K562 (cell line): ENCODE results near the gene PHF1. TPM values are rescaled to one million over a fixed set of nuclear protein-coding genes. Genes with fewer than 3 reads are reported as not detected.
A peak's percentile ranks its signal among the peaks of the same experiment; 100 is the strongest.

Experiments
- ATAC-seq: fragments of 200-7000 bp; cut with Tn5 transposase; 3 replicates; pipeline ENCODE4 v1.9.1; 2020; ENCODE audit warnings: moderate library complexity
- BruUV-seq: library from RNA; stranded (reverse); fragments of 400-500 nt; replicated peaks from 2 replicates; lab custom pipeline; 2021; lab: Mats Ljungman, UMichigan
- CTCF ChIA-PET: fragments of 300-600 bp; formaldehyde crosslinking; extraction: SDS; loops from one replicate; lab custom pipeline; 2021; ENCODE audit warnings: low intra/inter-chr PET ratio; lab: Yijun Ruan, JAX
- POLR2A ChIA-PET: fragments of 300-600, 350-650 bp; sonication (Branson Sonifier 250); formaldehyde crosslinking; extraction: SDS; loops from one replicate; lab custom pipeline; 2021; ENCODE audit warnings: antibody characterized with exemption, inconsistent platforms; lab: Yijun Ruan, JAX
- DNase-seq, 4 experiments: peaks; one replicate each; pipeline versions ENCODE4 v3.0.0 to v3.0.0-alpha.2; 2011 to 2018; ENCODE audit warnings: low spot score in 3 of 4, mixed read lengths in 3 of 4; ENCODE audit errors: extremely low read depth in 1 of 4
- FAIRE-seq: peaks from 2 replicates; lab custom pipeline; 2011; peaks lifted over from hg19 to GRCh38; lab: Jason Lieb, UNC
- H2AFZ ChIP-seq: 2 replicates; pipeline ENCODE4 v1.6.0; 2011; ENCODE audit warnings: low read depth, low read length, control low read depth, inconsistent platforms
- H3K27ac ChIP-seq: fragments of 200-600 bp; 3 replicates; pipeline ENCODE4 v1.8.0; 2011; ENCODE audit warnings: low read depth, mild to moderate bottlenecking, control low read depth, inconsistent platforms, low read length, moderate library complexity, mixed read lengths; ENCODE audit errors: extremely low read depth
- H3K27me3 ChIP-seq, 2 experiments: fragments of 300-600 bp in 1 of 2; 2 replicates in 1 of 2; 3 replicates in 1 of 2; pipeline versions ENCODE4 v1.6.0 to v1.8.0; 2011; ENCODE audit warnings: inconsistent platforms in 2 of 2, low read length in 2 of 2, mild to moderate bottlenecking in 1 of 2, mixed read lengths in 1 of 2, moderate library complexity in 1 of 2; ENCODE audit not compliant: control insufficient read depth in 2 of 2, insufficient read depth in 2 of 2
- H3K36me3 ChIP-seq: fragments of 300-600 bp; 3 replicates; pipeline ENCODE4 v1.8.0; 2011; ENCODE audit warnings: mild to moderate bottlenecking, low read length, inconsistent platforms; ENCODE audit not compliant: control insufficient read depth, insufficient read depth
- H3K4me1 ChIP-seq, 2 experiments: fragments of 200-600 bp in 1 of 2; replicated peaks in 1 of 2; 2 replicates in 1 of 2; 3 replicates in 1 of 2; pipeline versions ENCODE4 v1.5.1 to v1.8.0; 2011; ENCODE audit warnings: inconsistent platforms in 2 of 2, low read length in 2 of 2, mild to moderate bottlenecking in 1 of 2, mixed read lengths in 1 of 2, moderate library complexity in 1 of 2; ENCODE audit not compliant: control insufficient read depth in 2 of 2, insufficient read depth in 2 of 2
- H3K4me2 ChIP-seq: 2 replicates; pipeline ENCODE4 v1.6.1; 2011; ENCODE audit warnings: low read length, control low read depth, inconsistent platforms, mixed read lengths; ENCODE audit not compliant: insufficient read depth
- H3K4me3 ChIP-seq: fragments of 200-600 bp; sonication (generic), shearing (Covaris generic); 2 replicates; pipeline ENCODE4 v1.5.1; 2016; ENCODE audit warnings: control low read depth, inconsistent platforms
- H3K79me2 ChIP-seq: fragments of 200-600 bp; 3 replicates; pipeline ENCODE4 v1.8.0; 2011; ENCODE audit warnings: low read length, inconsistent platforms; ENCODE audit not compliant: control insufficient read depth, insufficient read depth
- H3K9ac ChIP-seq, 2 experiments: 2 replicates each; pipeline versions ENCODE4 v1.6.0 to v1.6.1; 2011; ENCODE audit warnings: low read depth in 2 of 2, low read length in 2 of 2, control low read depth in 1 of 2, inconsistent platforms in 1 of 2, mild to moderate bottlenecking in 1 of 2, mixed read lengths in 1 of 2; ENCODE audit not compliant: insufficient read depth in 1 of 2
- H3K9me1 ChIP-seq: one replicate; pipeline ENCODE4 v1.6.0; 2011; ENCODE audit warnings: inconsistent platforms, mild to moderate bottlenecking, low read length, moderate library complexity; ENCODE audit not compliant: control insufficient read depth, insufficient read depth
- H3K9me3 ChIP-seq: replicated peaks from 2 replicates; pipeline ENCODE4 v1.5.1; 2011; ENCODE audit warnings: low read depth, low read length, inconsistent platforms; ENCODE audit not compliant: control insufficient read depth, insufficient read depth
- H4K20me1 ChIP-seq: replicated peaks from 2 replicates; pipeline ENCODE4 v1.6.1; 2011; ENCODE audit warnings: low read length, inconsistent platforms, mixed read lengths; ENCODE audit not compliant: control insufficient read depth, insufficient read depth
- MAFG ChIP-seq: fragments of 450-650 bp; conservative IDR thresholded peaks from 2 replicates; pipeline ENCODE4 v1.6.1; 2016; ENCODE audit warnings: missing genetic modification characterization, missing compliant biosample characterization
- MAFK ChIP-seq: IDR thresholded peaks from 2 replicates; pipeline ENCODE4 v1.6.1; 2011; ENCODE audit warnings: low read length, improper control_type of control experiment
- NFIC ChIP-seq: fragments of 450-650 bp; IDR thresholded peaks from 2 replicates; pipeline ENCODE4 v1.6.1; 2017; ENCODE audit warnings: mild to moderate bottlenecking, inconsistent platforms
- POLR2AphosphoS2 ChIP-seq: IDR thresholded peaks from 2 replicates; pipeline ENCODE4 v1.6.1; 2012; ENCODE audit warnings: low read length, improper control_type of control experiment
- POLR2AphosphoS5 ChIP-seq: IDR thresholded peaks from 2 replicates; pipeline ENCODE4 v1.6.1; 2011; ENCODE audit warnings: mild to moderate bottlenecking, low read depth, low read length, moderate library complexity; ENCODE audit not compliant: control insufficient read depth, insufficient read depth
- RAD21 ChIP-seq, 2 experiments: fragments of 250-450 bp in 1 of 2; fragments of 450-650 bp in 1 of 2; sonication (Bioruptor Pico) in 1 of 2; formaldehyde crosslinking in 1 of 2; IDR thresholded peaks in 1 of 2; conservative IDR thresholded peaks in 1 of 2; 2 replicates each; pipeline versions ENCODE4 v1.4.0 to v1.8.0; 2020 to 2022; ENCODE audit warnings: mild to moderate bottlenecking in 2 of 2, moderate library complexity in 1 of 2
- RCOR1 ChIP-seq, 2 experiments: IDR thresholded peaks; 2 replicates each; pipeline ENCODE4 v1.6.1; 2012; ENCODE audit warnings: low read depth in 2 of 2, low read length in 2 of 2, borderline replicate concordance in 1 of 2, improper control_type of control experiment in 1 of 2
- ZBED1 ChIP-seq: IDR thresholded peaks from 2 replicates; pipeline ENCODE4 v1.6.1; 2014
- ZNF316 ChIP-seq: fragments of 450-650 bp; IDR thresholded peaks from 2 replicates; pipeline ENCODE4 v1.6.1; 2016
- WGBS: fragments of 100-300 bp; shearing (Covaris generic); methylation state at CpG from one replicate; pipeline ENCODE4 v1.1.6; 2016; ENCODE audit warnings: low coverage, mixed read lengths; ENCODE audit not compliant: insufficient coverage; ENCODE audit errors: missing lambda C conversion rate; 5-methylcytosine and 5-hydroxymethylcytosine counted together
- in situ Hi-C: fragments of 300-500 bp; cut with MboI; formaldehyde crosslinking; loops from 4 replicates; pipeline ENCODE4 v1.15.0; 2018; ENCODE audit warnings: inconsistent platforms, mixed read lengths
- intact Hi-C: fragments of 100-400 bp; cut with micrococcal nuclease; formaldehyde crosslinking; loops from 2 replicates; pipeline ENCODE4 v1.14.2; 2022
- polyA plus RNA-seq, 8 experiments: library from polyadenylated mRNA; depleted of rRNA in 4 of 8; stranded (reverse) in 5 of 8; unstranded in 3 of 8; fragments of >200 nt; fragmentation: Nextera tagmentation in 2 of 8; fragmentation: Illumina TruSeq in 1 of 8; extraction: Ambion mirVana in 2 of 8; extraction: Trizol in 1 of 8; gene quantifications; 2 replicates each; pipeline versions ENCODE4 v1.2.1 to v1.2.3, GENCODE V29; 2011 to 2014; ENCODE audit warnings: inconsistent platforms in 1 of 8, missing spikeins in 1 of 8
- total RNA-seq, 7 experiments: library from RNA; depleted of rRNA in 6 of 7; stranded (reverse); fragments of >200 nt in 6 of 7; fragmentation: Illumina TruSeq in 2 of 7; extraction: Trizol in 2 of 7; gene quantifications; 2 replicates each; pipeline versions ENCODE4 v1.2.1 to v1.2.3, GENCODE V29; 2011 to 2021; ENCODE audit warnings: low replicate concordance in 1 of 7
- TF ChIP-seq, protein P1 (sequence below): sonication (generic); formaldehyde crosslinking; IDR thresholded peaks from 2 replicates; pipeline ENCODE4 v1.8.0; 2022; ENCODE audit warnings: mild to moderate bottlenecking, missing genetic modification reagents
- TF ChIP-seq, protein P2 (sequence below), 2 experiments: fragments of 200-800 bp in 1 of 2; sonication (Bioruptor generic) in 1 of 2; sonication (generic) in 1 of 2; formaldehyde crosslinking in 1 of 2; IDR thresholded peaks in 1 of 2; conservative IDR thresholded peaks in 1 of 2; 2 replicates each; pipeline versions ENCODE4 v1.5.0 to v1.6.1; 2016 to 2020; ENCODE audit warnings: missing compliant biosample characterization in 1 of 2, missing genetic modification characterization in 1 of 2, missing genetic modification reagents in 1 of 2
- TF ChIP-seq, protein P3 (sequence below), 2 experiments: fragments of 450-650 bp; conservative IDR thresholded peaks; 2 replicates each; pipeline ENCODE4 v1.6.1; 2017; ENCODE audit warnings: mild to moderate bottlenecking in 2 of 2, moderate library complexity in 2 of 2

PHF1 gene
- total and polyA plus RNA-seq, 9 of the 15 experiments (the other 6 are each of a cell fraction or from before 2014, with no cell fraction given) = 3.7 to 64.2 (median 33.7) TPM

DNA sequence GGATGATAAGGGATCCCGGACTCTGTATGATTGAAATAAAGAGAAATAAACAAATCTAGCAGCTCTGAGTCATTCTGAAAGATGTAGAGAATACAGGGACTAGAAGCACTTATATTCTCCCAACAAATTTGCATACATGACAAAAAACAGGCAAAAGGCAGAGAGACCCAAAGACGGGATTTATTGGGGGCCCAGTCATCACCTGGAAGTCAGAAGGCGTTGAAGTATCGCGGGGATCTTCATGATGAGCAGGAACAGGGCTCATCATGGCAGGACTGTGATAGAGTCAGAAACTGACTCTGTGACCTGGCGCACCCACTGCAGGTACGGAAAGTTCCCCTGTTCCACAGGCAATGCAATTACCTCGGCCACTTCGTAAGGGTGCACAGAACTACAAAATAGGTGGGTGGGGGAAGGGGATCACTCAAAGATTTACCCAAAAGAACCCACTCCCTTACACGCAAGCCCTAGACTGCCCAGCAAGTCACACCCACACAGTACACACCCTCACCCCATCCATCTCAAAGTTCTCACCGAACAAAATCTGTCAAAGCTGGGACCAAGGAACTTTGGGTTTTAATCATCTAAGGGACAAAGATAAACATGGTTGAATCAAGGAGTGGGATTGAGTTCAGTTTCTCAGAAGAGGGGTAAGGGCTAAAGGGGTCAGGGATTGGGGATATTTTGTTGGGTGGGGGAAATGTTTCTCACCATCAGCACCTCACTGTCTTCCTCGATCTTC is 5.7 kb downstream of the PHF1 start:
- H3K9ac ChIP-seq = peak overlapping the region; percentile 81 to 92; a peak in 3 of 4 replicates
- TF ChIP-seq NFIC (0 out of 2 replicates have a peak, but pooled peaks have one; percentile 4), MAFK (0 out of 2 replicates have a peak, but pooled peaks have one; percentile 4), RAD21 (CRISPR knock-in tag; conservative IDR thresholded peaks at IDR 0.05 in 1 of 2, IDR thresholded peaks at IDR 0.05 in 1 of 2) (0 out of 4 replicates have a peak, but pooled peaks of 1 of the 2 experiments have one; percentile 3), POLR2AphosphoS2 (0 out of 2 replicates have a peak, but pooled peaks have one; percentile 15), ZNF316 (peak; percentile 91), POLR2AphosphoS5 (peak; percentile 16; the same call in 1 of the 2 replicates), RCOR1 (IDR thresholded peaks at IDR 0.05; ENCODE audit: borderline replicate concordance in 1 of 2, low read depth in 2 of 2, low read length in 2 of 2) (0 out of 4 replicates have a peak, but pooled peaks of 1 of the 2 experiments have one; percentile 11), ZBED1 (0 out of 2 replicates have a peak, but pooled peaks have one; percentile 27), MAFG (peak; percentile 61)
- TF ChIP-seq, protein P1, sequence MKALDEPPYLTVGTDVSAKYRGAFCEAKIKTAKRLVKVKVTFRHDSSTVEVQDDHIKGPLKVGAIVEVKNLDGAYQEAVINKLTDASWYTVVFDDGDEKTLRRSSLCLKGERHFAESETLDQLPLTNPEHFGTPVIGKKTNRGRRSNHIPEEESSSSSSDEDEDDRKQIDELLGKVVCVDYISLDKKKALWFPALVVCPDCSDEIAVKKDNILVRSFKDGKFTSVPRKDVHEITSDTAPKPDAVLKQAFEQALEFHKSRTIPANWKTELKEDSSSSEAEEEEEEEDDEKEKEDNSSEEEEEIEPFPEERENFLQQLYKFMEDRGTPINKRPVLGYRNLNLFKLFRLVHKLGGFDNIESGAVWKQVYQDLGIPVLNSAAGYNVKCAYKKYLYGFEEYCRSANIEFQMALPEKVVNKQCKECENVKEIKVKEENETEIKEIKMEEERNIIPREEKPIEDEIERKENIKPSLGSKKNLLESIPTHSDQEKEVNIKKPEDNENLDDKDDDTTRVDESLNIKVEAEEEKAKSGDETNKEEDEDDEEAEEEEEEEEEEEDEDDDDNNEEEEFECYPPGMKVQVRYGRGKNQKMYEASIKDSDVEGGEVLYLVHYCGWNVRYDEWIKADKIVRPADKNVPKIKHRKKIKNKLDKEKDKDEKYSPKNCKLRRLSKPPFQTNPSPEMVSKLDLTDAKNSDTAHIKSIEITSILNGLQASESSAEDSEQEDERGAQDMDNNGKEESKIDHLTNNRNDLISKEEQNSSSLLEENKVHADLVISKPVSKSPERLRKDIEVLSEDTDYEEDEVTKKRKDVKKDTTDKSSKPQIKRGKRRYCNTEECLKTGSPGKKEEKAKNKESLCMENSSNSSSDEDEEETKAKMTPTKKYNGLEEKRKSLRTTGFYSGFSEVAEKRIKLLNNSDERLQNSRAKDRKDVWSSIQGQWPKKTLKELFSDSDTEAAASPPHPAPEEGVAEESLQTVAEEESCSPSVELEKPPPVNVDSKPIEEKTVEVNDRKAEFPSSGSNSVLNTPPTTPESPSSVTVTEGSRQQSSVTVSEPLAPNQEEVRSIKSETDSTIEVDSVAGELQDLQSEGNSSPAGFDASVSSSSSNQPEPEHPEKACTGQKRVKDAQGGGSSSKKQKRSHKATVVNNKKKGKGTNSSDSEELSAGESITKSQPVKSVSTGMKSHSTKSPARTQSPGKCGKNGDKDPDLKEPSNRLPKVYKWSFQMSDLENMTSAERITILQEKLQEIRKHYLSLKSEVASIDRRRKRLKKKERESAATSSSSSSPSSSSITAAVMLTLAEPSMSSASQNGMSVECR (CRISPR knock-in tag) = 0 out of 2 replicates have a peak, but pooled peaks have one; percentile 43
- TF ChIP-seq, protein P2, sequence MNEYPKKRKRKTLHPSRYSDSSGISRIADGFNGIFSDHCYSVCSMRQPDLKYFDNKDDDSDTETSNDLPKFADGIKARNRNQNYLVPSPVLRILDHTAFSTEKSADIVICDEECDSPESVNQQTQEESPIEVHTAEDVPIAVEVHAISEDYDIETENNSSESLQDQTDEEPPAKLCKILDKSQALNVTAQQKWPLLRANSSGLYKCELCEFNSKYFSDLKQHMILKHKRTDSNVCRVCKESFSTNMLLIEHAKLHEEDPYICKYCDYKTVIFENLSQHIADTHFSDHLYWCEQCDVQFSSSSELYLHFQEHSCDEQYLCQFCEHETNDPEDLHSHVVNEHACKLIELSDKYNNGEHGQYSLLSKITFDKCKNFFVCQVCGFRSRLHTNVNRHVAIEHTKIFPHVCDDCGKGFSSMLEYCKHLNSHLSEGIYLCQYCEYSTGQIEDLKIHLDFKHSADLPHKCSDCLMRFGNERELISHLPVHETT (CRISPR knock-in tag; conservative IDR thresholded peaks at IDR 0.05 in 1 of 2, IDR thresholded peaks at IDR 0.05 in 1 of 2) = no peak
- TF ChIP-seq, protein P3, sequence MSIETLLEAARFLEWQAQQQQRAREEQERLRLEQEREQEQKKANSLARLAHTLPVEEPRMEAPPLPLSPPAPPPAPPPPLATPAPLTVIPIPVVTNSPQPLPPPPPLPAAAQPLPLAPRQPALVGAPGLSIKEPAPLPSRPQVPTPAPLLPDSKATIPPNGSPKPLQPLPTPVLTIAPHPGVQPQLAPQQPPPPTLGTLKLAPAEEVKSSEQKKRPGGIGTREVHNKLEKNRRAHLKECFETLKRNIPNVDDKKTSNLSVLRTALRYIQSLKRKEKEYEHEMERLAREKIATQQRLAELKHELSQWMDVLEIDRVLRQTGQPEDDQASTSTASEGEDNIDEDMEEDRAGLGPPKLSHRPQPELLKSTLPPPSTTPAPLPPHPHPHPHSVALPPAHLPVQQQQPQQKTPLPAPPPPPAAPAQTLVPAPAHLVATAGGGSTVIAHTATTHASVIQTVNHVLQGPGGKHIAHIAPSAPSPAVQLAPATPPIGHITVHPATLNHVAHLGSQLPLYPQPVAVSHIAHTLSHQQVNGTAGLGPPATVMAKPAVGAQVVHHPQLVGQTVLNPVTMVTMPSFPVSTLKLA (conservative IDR thresholded peaks at IDR 0.05) = 0 out of 4 replicates have a peak, but pooled peaks of 1 of the 2 experiments have one; percentile 20

More for the DNA sequence above, 5.7 kb downstream of the PHF1 start:
- no TSS peak for BruUV-seq
- 19% methylated on average over 12 of the region's 12 CpGs for WGBS
- H3K4me3 ChIP-seq = peak overlapping the region; percentile 84
- peak overlapping the region; percentile 99 for H3K4me2 ChIP-seq
- H3K27me3 ChIP-seq = no peaks in the 10 kb centered on the region
- H3K4me1 ChIP-seq = peaks cover 40 to 50% of the 10 kb centered on the region in 2 experiments
- H3K79me2 ChIP-seq = peaks cover 46% of the 10 kb centered on the region
- no peak for ATAC-seq
- CTCF ChIA-PET = no interaction called here
- no peaks in the 10 kb centered on the region for H3K9me3 ChIP-seq
- peak overlapping the region; percentile 95 for H3K27ac ChIP-seq
- POLR2A ChIA-PET = interaction anchor here (0.6 to 2.1 kb wide), 3 partner anchors 12 to 117 kb away, joined by 4 to 7 read pairs (median 4); no protein-coding TSS in a partner anchor
- H4K20me1 ChIP-seq = peaks cover 5% of the 10 kb centered on the region
- H3K36me3 ChIP-seq = peaks cover 50% of the 10 kb centered on the region; the same call in 2 of the 3 replicates
- FAIRE-seq = no peak
- no peaks in the 10 kb centered on the region for H3K9me1 ChIP-seq
- in situ Hi-C loops (no loop called here), intact Hi-C loops (no loop called here)
- DNase-seq = no peak
- no peak overlapping the region for H2AFZ ChIP-seq
